ENCODE data around the gene CDCA8. TPM values are rescaled to one million over a fixed set of nuclear protein-coding genes. Genes with fewer than 3 reads are reported as not detected.

Gene CDCA8
- total and polyA plus RNA-seq, 9 of the 15 experiments (the other 6 are each of a cell fraction or from before 2014, with no cell fraction given) = 26.4 to 148 (median 81.8) TPM

GRCh38 chr1:37741130-37741529, 48.8 kb downstream of the CDCA8 start (continued):
- TF ChIP-seq REST (IDR thresholded peaks at IDR 0.05; ENCODE audit: borderline replicate concordance) (no peak), REST (CRISPR knock-in tag; IDR thresholded peaks at IDR 0.05; ENCODE audit: low read depth) (no peak), ZNF431 (CRISPR knock-in tag; IDR thresholded peaks at IDR 0.05) (no peak), TCF3 (CRISPR knock-in tag; IDR thresholded peaks at IDR 0.05) (no peak), ZNF324 (CRISPR knock-in tag; IDR thresholded peaks at IDR 0.05) (no peak), TEAD4 (IDR thresholded peaks at IDR 0.05; ENCODE audit: low read length) (no peak), TEAD4 (CRISPR knock-in tag; IDR thresholded peaks at IDR 0.05; ENCODE audit: borderline replicate concordance) (no peak), BRD4 (IDR thresholded peaks at IDR 0.05) (no peak), ZNF778 (CRISPR knock-in tag; IDR thresholded peaks at IDR 0.05) (no peak)

All from K562 (cell line).